OCI-M2 (cell line): ENCODE measurements around the gene WDR6.

Source experiments
- DNase-seq: peaks from one replicate; lab custom pipeline; 2025; ENCODE audit not compliant: unreplicated experiment; lab: John Stamatoyannopoulos, UW

WDR6 gene

GRCh38 chr3:49007068-49007770 lies at the start of gene WDR6:
Gene WDR6, plus strand, starts transcription at chr3:49007391. Its CDS starts 41 bp downstream, at chr3:49007432.
- DNase-seq: peak; percentile 91

GRCh38 chr3:48960841-48961413 lies 46.3 kb upstream of the WDR6 start:
- no peak for DNase-seq

GRCh38 chr3:48962340-48962739 lies 44.9 kb upstream of the WDR6 start:
- no peak for DNase-seq

GRCh38 chr3:48962939-48963338 lies 44.3 kb upstream of the WDR6 start:
- DNase-seq: no peak

- no peak for DNase-seq
Measured at GRCh38 chr3:48963591-48963990, 43.6 kb upstream of the WDR6 start.

- DNase-seq: no peak
Measured at GRCh38 chr3:48966367-48966766, 40.8 kb upstream of the WDR6 start.

- no peak for DNase-seq
Measured at GRCh38 chr3:48966876-48967361, 40.3 kb upstream of the WDR6 start.

- DNase-seq: no peak
Measured at GRCh38 chr3:48970586-48970985, 36.6 kb upstream of the WDR6 start.

GRCh38 chr3:48974076-48974864 lies 32.9 kb upstream of the WDR6 start:
- no peak for DNase-seq

GRCh38 chr3:48979451-48979850 lies 27.7 kb upstream of the WDR6 start:
- DNase-seq: no peak

- no peak for DNase-seq
Measured at GRCh38 chr3:48980295-48980694, 26.9 kb upstream of the WDR6 start.

- no peak for DNase-seq
Measured at GRCh38 chr3:48982016-48982415, 25.2 kb upstream of the WDR6 start.

GRCh38 chr3:48982686-48983085 lies 24.5 kb upstream of the WDR6 start:
- DNase-seq: no peak

GRCh38 chr3:48983096-48983495 lies 24.1 kb upstream of the WDR6 start:
- DNase-seq: no peak

- DNase-seq: no peak
Measured at GRCh38 chr3:48984663-48985062, 22.5 kb upstream of the WDR6 start.

- no peak for DNase-seq
Measured at GRCh38 chr3:48985831-48986376, 21.3 kb upstream of the WDR6 start.

- no peak for DNase-seq
Measured at GRCh38 chr3:48989126-48989795, 17.9 kb upstream of the WDR6 start.

GRCh38 chr3:48989796-48990635 lies 17.2 kb upstream of the WDR6 start, which contains the start of gene P4HTM:
Gene P4HTM, plus strand, starts transcription at chr3:48990241. Its CDS starts 16 bp downstream, at chr3:48990257.
- no peak for DNase-seq

- DNase-seq: no peak
Measured at GRCh38 chr3:48990636-48991469, 16.3 kb upstream of the WDR6 start.
